Measurements from ENCODE around the gene EFNA5.

Gene EFNA5

DNA sequence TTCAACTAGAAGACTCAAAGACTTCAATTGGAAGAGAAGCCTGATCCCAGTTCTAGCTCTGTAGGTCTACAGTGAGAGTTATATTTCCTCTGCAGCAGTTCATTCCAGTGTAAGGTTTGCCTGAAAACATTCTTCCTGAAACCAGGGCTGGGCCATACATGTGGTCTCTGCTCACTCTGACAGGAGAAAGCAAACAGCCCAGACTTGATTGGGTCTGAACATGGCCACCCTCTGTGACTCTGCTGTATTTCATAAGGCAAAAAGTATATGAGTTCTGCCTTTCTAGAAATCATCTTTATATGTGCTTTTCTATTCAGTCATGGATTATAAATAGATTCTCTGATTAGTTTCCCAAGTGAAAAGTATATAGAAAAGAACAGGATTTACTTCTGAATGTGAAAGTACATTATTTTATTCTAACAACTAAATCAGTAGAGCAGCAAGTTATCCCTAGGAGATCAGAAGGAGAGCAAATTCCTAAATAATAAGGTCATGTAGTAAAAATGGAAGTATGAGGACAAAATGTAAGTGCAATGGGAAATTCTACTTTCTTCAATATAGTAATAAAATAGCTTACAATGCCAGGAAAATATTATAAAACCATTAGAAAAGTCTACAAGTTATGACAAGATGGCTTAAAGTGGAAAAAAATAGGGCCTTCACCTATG is 144.3 kb downstream of the EFNA5 start:
- in situ Hi-C loops (cut with MboI; ENCODE audit: low sequenced_read_pairs), result no loop called here

DNA sequence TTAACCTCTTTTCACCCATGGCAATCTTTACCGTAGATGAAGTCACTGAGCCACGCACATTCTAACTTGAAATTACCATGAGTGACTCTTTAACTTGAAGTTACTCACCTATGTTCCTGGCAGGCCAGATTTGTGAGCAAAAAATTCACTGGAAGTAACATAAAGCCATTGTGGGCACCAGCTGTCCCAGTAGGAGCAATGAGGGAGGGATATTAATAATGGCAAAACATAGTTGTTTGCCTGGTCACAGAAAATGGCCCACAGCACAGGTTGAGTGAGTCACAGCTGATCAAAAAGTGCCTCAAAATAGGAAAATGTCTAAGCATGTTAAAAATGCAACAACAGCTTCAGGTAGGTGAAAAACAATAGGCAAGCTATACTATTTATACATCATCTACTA is 146.6 kb downstream of the EFNA5 start:
- in situ Hi-C loops (cut with MboI; ENCODE audit: low sequenced_read_pairs), result no loop called here

DNA sequence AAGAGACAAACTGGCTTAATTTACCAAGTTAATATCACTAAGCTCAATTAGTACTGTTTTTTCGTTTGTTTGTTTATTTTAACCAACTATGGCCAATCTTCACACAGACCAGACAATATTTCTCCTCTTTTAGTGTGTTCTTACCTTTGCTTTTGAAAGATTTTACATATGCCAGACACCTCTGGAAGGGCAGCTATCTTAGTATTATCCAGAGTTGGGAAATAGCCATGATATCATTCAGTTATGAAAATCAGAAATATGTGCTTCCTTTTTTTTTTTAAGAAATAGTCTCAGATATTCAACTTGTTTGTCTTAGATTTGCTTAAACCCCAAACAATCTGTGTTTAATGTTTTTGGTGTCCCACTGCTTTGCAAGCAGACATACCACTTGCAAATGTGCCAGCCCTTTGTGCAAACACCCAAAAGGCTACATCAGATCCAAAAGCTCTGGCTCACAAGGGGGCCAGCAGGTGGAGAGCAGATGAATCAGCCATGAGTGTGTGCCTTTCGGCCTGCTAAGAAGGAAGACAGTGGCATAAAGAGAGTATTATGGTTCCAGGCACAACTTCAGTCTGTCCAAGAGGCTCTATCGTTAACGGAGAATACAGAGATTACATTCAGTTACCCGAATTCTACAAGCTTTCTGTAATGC is 147.6 kb downstream of the EFNA5 start:
- in situ Hi-C loops (cut with MboI; ENCODE audit: low sequenced_read_pairs), result no loop called here

DNA sequence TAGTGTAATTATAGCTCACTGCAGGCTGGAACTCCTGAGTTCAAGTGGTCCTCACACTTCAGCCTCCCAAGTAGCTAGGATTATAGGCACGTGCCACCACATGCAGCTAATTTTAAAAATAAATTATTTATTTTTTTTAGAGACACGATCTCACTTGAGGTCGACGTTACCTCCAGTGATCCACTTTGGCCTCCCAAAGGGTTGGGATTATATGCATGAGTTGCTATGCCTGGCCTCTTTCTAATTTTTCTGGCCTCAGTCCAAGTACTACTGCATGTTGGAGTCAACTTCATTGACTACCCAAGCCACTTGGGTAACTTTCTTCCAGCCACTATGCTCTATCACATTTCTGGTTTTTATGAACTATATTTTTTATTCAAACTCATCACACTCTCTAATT is 148.3 kb downstream of the EFNA5 start:
- in situ Hi-C loops (cut with MboI; ENCODE audit: low sequenced_read_pairs), result no loop called here

DNA sequence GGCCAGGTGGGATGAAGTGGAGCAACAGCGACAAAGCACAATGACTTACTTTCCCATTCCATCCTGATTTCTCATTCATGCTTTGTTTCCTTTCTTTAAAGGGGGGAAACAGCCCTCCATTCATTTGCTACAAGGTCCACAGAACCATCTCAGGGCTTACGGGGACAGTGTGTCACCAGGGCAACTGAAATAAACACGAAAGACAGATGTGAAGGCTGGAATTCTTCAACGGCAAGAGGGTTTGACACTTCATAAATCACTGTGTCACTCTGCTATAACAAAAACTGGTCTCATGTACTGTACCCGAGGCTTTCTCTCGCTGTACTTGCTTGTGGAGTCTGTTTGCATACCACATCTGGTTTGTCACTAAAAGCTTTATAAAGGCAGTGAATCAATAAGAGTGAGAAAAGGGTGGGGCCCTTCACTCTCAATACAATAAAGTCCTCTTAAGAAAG is 150.8 kb downstream of the EFNA5 start:
- in situ Hi-C loops (cut with MboI; ENCODE audit: low sequenced_read_pairs), result no loop called here

DNA sequence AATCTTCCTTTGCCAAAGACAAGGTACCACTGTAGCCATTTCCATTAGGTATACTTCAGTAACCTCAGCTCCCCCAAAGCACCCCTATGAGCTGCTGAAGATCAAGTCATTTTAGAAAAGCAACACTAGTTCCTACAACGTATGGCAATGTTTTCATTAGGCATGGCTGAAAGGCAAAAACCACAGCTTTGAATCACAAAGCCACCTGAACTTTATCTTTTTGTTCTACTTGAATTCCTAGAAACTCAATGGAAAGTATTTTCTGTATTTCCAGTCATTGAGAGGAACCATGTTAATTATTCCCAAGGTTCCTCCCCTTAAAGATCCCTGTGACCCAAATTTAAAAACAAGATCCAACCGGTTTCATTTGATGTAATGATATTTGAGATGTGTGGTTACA is 152.1 kb downstream of the EFNA5 start:
- in situ Hi-C loops (cut with MboI; ENCODE audit: low sequenced_read_pairs), result no loop called here

DNA sequence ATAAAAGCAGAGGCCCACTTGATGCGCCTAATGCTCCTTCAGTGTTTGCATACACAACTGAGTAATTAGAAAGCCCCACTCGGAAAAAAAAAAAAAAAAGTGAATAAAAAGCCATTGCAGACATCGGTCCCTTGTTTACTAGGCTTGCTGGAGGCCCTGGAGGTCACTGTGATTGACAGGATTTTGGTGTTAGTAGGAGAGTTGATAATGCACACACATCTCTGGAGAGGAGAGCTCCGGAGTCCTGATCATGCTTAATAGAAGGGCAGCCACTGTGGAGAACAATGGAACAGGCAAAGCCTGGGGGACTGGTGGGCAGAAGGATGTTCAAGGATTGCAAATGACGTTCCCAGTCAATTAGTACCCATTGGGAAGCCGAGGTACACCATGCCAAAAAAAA is 152.5 kb downstream of the EFNA5 start:
- in situ Hi-C loops (cut with MboI; ENCODE audit: low sequenced_read_pairs), result no loop called here

DNA sequence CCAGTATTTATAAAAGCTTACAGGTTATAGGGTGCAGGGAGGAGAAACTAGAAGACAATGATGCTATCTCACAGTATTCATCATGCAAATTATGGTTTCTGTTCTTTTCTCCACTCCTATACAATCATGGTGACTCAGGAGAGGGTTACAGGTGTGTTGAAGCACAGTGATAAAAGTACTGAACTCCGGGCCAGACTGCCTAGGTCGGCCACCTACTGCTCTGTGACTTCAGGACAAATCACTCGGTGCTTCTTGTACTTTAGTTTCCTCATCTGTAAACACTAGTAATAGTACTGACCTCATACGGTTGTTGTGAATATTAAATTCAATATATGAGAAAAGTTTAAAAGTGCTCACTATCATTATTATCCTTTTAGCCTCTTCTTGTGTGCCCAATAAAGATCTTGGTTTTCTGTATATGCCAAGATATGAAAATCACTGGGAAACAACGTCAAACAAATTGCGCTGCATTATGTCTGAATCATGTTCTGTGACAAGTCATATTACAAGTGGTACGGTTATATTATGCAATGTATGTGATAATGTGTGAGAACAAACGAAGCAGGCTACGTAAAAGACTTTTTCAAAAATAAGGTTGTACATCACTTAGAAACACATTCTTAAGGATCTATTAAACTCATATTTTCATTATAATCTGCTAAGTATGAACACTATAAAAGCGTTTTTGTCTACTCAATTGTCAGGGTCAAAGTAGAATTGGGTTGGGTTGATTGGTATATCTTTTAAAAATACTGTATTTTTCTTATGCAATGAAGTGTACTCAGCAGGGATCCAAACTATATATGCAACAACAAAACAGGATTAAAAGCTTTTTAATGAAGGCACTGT is 153.3 kb downstream of the EFNA5 start:
- in situ Hi-C loops (cut with MboI; ENCODE audit: low sequenced_read_pairs), result no loop called here

DNA sequence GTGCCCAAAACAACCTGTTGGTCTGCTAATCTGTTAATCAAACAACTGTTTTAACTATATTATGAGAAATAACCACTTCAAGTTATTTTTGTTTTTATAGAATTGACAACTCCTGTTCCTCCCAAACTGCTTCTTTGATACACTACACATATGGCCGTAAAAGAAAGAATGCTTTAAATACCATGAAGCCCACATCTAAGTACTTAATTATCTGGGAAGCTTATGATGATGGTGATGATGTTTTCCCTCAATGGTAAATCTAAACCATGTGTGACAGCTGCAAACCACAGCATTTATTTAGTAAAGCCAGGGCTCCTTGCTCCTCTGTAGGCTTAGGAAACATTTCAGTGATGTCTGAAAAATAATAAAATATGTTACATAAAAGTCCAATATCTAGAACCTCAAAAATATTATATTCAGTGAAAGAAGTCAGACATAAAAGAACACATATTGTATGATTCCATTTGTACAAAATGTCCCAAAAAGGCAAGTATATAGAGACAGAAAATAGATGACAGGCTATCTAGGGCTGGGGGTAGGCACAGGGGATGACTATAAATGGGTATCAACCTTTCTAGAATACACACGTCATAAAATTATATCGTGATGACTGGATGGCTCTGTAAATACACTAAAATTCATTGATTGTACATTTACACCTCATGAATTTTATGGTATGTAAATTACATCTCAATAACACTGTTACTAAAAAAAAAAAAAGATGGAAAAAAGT is 154.1 kb downstream of the EFNA5 start:
- in situ Hi-C loops (cut with MboI; ENCODE audit: low sequenced_read_pairs), result no loop called here

DNA sequence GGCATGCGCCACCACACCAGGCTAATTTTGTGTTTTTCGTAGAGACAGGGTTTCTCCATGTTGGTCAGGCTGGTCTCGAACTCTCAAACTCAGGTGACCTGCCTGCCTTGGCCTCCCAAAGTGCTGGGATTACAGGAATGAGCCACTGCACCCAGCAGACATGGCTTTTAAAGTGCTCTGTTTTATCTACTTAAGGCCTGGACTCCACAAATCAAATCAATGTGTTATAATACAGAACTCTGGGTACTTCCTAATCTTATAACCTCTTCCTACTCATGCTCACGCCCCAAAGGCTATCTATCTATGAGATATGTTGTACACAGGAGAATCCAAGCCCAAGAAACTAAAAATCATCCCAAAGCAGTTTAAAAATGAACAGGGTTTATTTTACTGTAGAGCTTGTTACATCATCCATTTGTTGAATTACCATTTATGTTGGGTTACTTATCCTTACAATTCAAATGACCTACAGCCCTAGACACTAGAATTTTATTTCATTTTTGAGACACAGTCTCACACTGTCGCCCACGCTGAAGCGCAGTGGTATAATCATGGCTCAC is 155.1 kb downstream of the EFNA5 start:
- in situ Hi-C loops (cut with MboI; ENCODE audit: low sequenced_read_pairs), result no loop called here

DNA sequence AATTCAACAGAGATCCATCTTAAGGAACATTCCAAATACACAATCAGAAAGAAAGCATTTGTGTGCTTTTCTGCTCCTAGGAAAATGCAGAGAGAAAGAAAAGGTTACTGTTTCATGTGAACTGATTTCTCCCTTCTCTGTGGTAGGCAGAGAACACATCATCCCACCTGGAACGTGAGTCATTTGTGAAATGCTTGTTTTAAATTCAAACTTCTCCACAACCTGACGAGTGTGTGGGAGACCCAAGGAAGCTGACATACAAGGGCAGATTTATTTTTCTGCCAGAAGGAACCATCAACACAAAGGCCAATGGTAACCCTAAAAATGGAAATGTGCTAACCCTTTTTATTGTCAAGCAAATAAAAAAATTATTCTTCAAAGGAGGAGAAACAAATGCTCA is 156.4 kb downstream of the EFNA5 start:
- in situ Hi-C loops (cut with MboI; ENCODE audit: low sequenced_read_pairs), result no loop called here

DNA sequence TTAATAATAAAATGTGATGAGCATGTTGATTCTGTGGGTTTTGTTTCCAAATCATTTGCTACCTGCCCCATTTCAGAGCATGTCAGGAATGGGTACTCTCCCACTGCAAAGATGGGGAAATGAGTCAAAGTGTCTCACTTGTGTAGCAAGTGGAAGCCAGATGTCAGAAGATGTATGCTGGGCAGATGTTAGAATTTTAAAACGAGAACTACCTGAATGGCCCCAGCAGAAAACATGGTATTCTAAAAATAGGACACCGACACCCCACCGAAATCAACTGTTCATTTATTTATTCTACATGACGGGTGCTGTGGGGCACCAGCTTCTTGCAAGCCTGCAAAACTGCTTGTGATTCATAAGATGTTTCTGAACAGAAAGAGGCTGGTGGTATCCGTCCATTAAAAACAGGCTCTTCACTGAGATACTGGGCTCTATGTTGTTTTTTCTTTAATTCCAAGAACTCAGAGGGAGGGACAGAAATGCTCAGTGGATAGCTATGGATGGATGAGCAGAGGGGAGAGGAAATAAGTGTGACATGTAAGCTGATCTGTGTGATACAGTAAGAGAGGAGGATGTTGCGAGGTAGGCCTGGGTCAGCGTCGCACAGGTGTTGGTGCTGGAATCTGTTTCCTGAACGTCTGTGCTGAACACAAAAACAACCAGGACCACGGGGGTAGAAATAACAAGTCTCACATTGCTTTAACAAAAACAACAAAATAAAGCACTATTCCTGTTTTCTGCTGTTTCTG is 157.2 kb downstream of the EFNA5 start:
- in situ Hi-C loops (cut with MboI; ENCODE audit: low sequenced_read_pairs), result no loop called here

DNA sequence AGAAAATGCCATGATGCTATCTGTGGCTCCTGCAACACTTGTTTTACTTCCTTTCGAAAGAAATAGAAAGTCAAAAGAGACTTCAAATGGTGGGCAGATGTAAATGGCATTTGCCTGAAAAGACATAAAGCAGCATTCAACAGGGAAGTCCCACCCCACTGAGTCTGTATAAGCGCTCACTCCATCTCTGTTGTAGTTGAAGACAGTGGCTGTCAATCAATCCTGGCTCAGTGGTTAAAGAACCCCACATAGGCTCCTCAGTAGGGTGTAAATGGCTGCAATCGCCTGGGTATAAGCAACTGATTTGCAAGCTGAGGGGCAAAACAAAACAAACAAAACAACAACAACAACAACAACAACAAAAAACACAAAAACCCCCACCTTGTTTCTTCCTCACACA is 158.7 kb downstream of the EFNA5 start:
- in situ Hi-C loops (cut with MboI; ENCODE audit: low sequenced_read_pairs), result no loop called here

DNA sequence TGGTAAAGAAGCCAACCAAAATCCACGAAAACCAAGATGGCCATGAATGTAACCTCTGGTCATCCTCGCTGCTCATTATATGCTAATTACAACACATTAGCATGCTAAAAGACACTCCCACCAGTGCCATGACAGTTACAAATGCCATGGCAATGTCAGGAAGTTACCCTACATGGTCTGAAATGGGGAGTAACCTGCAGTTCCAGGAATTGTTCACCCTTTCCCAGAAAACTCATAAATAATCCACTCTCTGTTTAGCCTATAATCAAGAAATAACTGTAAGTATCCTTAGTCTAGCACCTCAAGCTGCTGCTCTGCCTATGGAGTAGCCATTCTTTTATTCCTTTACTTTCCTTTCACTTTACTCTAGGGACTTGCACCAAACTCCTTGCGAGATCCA is 160.6 kb downstream of the EFNA5 start:
- in situ Hi-C loops (cut with MboI; ENCODE audit: low sequenced_read_pairs), result no loop called here

DNA sequence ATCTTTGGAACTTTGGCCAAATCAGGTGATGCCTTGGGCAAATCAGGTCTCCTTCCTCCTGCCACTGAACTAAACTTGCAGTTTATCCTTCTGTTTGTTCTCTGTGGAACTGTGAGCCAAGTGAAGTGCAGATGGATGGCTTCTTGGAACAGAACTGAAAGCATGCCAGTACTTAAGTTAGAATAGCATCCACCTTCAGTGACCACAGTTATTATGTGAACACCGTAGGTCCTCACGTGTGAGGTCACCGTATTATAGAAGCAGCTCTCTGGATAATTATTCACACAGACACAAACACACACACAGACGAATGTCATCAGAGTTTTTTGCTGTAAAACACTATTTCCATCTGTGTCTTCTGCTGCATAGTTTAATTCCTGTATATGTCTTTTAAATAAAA is 162.6 kb downstream of the EFNA5 start:
- in situ Hi-C loops (cut with MboI; ENCODE audit: low sequenced_read_pairs), result no loop called here

DNA sequence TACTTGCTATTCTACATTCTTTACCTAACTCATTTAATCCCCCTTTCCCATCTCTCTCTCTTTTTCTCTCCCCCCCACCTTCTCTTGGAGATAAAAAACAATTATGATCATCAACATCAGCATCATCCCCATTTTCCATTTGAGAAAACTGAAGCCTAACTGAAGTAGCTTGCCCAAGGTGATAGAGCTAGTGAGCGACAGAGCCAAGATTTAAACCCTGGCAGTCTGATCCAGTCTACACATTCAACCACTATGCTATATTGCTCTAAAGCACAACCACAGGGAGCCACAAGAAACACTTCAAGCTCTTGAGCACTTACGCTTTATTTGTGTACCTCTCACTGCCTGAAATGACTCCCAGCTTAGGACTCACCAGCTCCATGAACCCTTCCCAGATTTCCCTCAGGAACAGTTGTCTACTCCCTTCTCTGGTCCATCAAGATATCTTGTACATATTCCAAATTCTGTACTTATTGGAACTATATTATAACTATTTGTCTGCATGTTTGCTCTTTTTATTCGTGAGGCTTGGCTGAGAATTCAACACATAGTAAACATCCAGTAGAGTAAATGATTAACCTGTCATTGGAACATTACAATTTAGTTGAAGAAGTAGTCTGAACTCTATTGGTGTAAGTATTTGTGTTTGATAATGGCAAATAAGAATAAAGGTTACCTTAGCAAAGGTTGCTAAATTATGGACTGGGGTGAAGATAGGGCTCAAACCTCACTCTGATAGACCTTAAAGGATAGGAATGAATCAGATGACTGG is 164.8 kb downstream of the EFNA5 start:
- in situ Hi-C loops (cut with MboI; ENCODE audit: low sequenced_read_pairs), result no loop called here

DNA sequence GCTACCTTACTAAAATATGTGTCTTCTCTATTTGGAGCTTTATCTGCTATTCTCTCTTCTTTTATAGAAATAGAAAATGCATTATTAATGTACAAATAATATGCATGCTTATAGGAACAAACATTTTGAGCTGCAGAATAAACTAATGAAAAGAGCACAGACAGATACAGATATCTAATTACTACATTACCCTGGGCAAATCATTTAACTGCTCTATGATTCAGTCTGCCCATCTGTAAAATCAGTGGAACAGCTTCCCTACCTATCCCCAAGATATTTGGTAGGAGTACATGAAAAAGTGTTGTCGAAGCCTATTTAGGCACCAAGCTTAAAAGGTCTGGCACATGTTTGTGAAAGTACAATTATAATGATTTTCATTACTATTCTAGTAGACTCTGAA is 166.3 kb downstream of the EFNA5 start:
- in situ Hi-C loops (cut with MboI; ENCODE audit: low sequenced_read_pairs), result no loop called here

DNA sequence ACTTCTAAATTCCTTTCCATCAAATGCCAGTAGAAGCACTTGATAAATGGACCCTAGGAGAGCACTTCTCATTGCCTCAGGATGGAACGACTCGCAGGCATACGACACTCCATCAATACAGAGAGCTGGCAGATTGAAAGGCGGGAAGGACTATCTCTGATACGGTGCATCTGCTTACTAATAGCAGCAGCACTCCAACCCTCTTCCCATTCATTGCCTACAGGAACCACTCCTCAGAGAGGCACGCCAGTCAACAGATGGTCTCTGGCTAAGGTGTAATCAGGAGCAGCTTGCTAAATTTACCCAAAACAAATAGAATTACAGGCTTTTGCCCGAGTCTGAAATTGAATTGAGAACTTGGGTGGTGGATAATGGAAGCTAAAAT is 168.1 kb downstream of the EFNA5 start:
- in situ Hi-C loops (cut with MboI; ENCODE audit: low sequenced_read_pairs), result no loop called here

DNA sequence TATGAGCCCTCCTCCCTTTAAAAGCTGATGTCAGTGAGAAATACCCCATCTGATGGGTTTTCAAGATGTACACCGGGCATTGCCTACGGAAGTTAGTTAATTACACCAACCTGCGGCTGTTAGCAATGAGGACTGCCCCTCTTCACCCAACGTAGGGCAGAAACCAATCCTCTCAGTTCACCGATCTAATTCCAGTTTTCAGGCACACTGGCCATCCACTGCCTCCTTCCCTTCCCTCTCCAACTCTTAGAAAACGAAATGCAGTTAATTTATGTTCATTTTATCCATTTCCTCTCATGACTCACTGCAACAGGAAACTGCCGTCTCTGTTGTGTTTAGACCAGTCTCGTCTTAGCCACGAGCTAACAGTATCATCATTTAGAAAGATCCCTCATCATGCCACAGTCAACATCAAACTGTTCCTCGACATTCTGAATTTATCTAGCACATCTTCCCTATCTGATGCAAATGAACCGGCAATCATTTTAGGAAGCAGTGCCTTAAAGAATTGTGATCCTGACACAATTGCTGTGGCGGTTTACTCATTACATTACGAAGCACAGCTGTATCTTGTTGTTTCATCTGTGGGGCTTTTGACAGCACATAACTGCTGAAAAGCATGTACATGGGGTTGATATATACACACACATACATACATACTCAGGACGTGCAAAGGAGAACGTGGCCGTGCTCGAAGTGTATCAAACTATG is 168.6 kb downstream of the EFNA5 start:
- in situ Hi-C loops (cut with MboI; ENCODE audit: low sequenced_read_pairs), result no loop called here
